Ureter (tissue), 1 donor: ENCODE data around the gene SNX10. TPM values are rescaled to one million over a fixed set of nuclear protein-coding genes. Genes with fewer than 3 reads are reported as not detected.

ENCODE experiments used
- DNase-seq: peaks from one replicate; pipeline ENCODE4 v3.0.0-alpha.2; 2020; ENCODE audit warnings: low spot score
- total RNA-seq: library from RNA; stranded (reverse); gene quantifications from one replicate; pipeline ENCODE4 v1.2.4, GENCODE V29; 2023
- donor health status: DM: yes; HTN: yes; CAD: no.

SNX10 gene
- total RNA-seq, 1 donor from 2014 or later = 2.6 TPM

GRCh38 chr7:26298472-26299058 lies 6.9 kb downstream of the SNX10 start:
- no peak for DNase-seq

GRCh38 chr7:26305090-26305868 lies 13.6 kb downstream of the SNX10 start:
- DNase-seq = no peak

GRCh38 chr7:26305869-26306665 lies 14.4 kb downstream of the SNX10 start:
- no peak for DNase-seq

GRCh38 chr7:26306790-26307189 lies 15.1 kb downstream of the SNX10 start:
- no peak for DNase-seq

- DNase-seq = no peak
These were observed 15.6 kb downstream of the SNX10 start for GRCh38 chr7:26307226-26307625.

- no peak for DNase-seq
These were observed 16.1 kb downstream of the SNX10 start for GRCh38 chr7:26307791-26308190.

- no peak for DNase-seq
These were observed 16.9 kb downstream of the SNX10 start for GRCh38 chr7:26308551-26308950.

GRCh38 chr7:26309089-26309488 lies 17.4 kb downstream of the SNX10 start:
- DNase-seq = no peak

GRCh38 chr7:26311798-26312197 lies 20.1 kb downstream of the SNX10 start:
- no peak for DNase-seq

GRCh38 chr7:26317211-26317610 lies 25.5 kb downstream of the SNX10 start:
- no peak for DNase-seq

GRCh38 chr7:26318921-26319320 lies 27.3 kb downstream of the SNX10 start:
- DNase-seq = no peak

- DNase-seq = no peak
These were observed 28.0 kb downstream of the SNX10 start for GRCh38 chr7:26319636-26320035.

- no peak for DNase-seq
These were observed 29.2 kb downstream of the SNX10 start for GRCh38 chr7:26320878-26321277.

GRCh38 chr7:26321435-26321834 lies 29.8 kb downstream of the SNX10 start:
- DNase-seq = no peak

GRCh38 chr7:26326211-26326610 lies 34.5 kb downstream of the SNX10 start:
- DNase-seq = no peak

GRCh38 chr7:26328498-26329390 lies 37.1 kb downstream of the SNX10 start:
- no peak for DNase-seq

- no peak for DNase-seq
These were observed 38.0 kb downstream of the SNX10 start for GRCh38 chr7:26329520-26330255.

GRCh38 chr7:26331113-26331512 lies 39.5 kb downstream of the SNX10 start:
- DNase-seq = no peak

- no peak for DNase-seq
These were observed 40.1 kb downstream of the SNX10 start for GRCh38 chr7:26331789-26332188.

GRCh38 chr7:26332698-26333097 lies 41.0 kb downstream of the SNX10 start:
- DNase-seq = no peak
